HG02973 (cell line): ENCODE measurements around the gene C15orf61.

ENCODE experiments used
- ATAC-seq: cut with Tn5 transposase; IDR thresholded peaks from one replicate; pipeline ENCODE4 v1.9.1; 2021; ENCODE audit warnings: moderate library complexity; ENCODE audit not compliant: unreplicated experiment

C15orf61 gene

GRCh38 chr15:67548862-67549651 lies 28.1 kb downstream of the C15orf61 start:
- ATAC-seq, result no peak

- ATAC-seq, result no peak
These were observed 28.8 kb downstream of the C15orf61 start for GRCh38 chr15:67549736-67550135.

- no peak for ATAC-seq
These were observed 29.6 kb downstream of the C15orf61 start for GRCh38 chr15:67550522-67550921.

GRCh38 chr15:67551207-67551743 lies 30.3 kb downstream of the C15orf61 start:
- ATAC-seq, result no peak

DNA sequence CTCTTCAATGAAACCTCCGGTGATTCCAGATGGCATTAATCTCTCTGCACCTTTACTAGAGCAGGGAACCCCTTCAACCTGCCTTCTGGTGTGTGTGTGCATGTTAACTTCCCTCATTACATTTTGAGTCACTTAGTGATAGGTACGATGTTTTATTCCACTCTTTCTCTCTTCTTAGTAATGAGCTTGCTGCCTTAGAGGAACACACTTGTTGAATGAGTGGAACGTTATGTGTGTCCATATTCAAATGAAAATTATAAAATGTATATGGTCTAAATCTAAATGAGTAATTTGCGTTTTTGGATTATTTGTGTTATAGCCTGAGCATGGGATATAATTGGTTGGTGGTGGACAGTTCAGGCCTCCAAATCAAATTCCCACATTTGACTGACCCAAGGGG lies 33.6 kb downstream of the C15orf61 start:
- ATAC-seq, result no peak

- no peak for ATAC-seq
These were observed 36.1 kb downstream of the C15orf61 start for GRCh38 chr15:67556976-67557570.

DNA sequence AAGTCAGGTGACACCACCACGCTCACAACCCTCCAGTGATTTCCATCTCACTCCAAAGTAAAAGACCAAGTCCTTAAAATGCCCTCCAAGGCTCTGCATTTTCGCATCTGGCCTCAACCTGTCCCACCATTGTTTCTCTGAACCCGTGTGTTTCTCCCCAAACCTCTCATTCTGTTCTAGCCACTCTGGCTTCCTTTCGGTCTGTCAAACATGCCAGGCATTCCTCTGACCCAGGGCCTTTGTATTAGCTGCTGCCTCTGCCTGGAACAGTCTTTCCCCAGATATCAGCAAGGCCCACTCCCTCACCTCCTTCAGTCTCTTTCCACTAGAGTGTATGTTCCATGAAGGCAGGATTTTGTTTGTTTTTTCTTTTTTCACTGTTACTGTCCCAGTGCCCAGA lies 37.6 kb downstream of the C15orf61 start:
- no peak for ATAC-seq

DNA sequence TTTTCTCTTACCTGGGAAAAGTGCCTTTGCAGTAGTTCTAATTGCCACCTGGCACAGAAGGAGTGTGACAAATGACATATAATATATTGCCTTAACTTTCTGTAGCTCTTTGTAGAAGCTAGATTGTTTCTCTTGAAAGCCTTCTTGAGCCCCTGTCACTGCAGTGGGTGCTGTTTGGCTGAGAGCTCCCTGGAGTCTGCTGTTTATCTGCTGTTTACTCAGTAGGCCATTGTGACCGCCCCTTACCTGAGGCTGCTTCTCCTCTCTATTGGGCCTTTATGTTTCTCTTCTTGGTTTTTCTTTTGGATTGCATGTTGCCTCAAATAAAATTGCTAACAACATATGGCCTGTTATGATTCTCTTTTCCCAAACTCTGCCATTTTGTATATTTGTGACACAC lies 38.2 kb downstream of the C15orf61 start:
- ATAC-seq, result no peak

GRCh38 chr15:67559576-67559975 lies 38.6 kb downstream of the C15orf61 start:
- ATAC-seq, result no peak

DNA sequence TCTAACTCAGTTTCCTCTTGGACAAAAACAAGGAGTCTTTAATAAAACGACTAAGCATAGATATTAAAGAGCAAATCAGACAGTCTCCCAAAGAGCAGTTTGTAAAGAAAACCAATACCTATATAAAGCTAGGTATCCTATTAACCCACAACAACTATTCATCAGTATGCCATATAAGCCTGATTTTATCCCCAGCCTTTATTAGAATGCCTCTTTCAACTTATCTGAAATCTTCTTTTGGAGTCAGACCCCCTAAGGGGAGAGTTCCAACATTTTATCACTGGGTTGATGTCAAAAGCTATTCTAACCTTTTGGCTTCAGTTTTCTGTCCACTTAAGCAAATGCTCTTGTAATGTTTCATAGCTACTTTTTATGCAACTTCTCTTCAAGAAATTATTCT lies 39.4 kb downstream of the C15orf61 start:
- ATAC-seq, result no peak

DNA sequence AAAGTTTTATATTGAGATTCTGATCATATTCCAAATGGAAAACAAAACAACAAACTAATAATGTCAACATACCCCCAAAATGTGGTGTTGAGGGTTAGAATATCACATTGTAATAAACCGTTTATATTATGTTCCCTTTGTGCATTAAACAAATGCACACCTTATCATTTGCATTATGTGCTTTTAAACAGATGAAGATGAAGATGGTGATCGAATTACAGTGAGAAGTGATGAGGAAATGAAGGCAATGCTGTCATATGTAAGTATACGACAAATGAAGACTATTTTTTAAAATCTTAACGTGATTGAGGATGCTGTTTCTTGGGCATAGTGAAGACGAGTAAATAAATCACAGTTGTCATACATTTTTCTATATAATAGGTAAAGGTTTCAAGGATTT lies 42.2 kb downstream of the C15orf61 start:
- ATAC-seq, result no peak

GRCh38 chr15:67564021-67564967 lies 43.4 kb downstream of the C15orf61 start:
- peak; percentile 89 for ATAC-seq

- ATAC-seq, result peak; percentile 41
These were observed 44.0 kb downstream of the C15orf61 start for GRCh38 chr15:67564968-67565345.

DNA sequence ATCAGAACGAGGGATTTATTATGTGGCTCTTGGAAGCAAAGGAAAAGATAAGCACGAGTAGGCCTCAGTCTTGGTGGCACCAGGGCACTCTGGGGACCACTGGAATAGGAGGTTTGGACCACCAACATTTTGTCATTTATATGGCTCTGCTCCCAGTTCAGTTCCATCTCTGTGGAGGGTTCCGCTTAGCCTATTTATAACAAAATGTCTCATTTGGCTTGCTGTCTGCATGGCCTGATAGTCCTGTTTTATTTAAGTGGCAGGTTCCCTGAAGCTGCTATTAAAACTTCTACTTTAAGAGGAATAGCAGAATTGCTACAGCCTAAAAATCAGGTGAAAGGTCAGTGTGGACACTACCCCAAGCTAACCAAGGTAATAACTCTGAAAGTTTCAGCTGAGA lies 48.7 kb downstream of the C15orf61 start:
- ATAC-seq, result no peak

DNA sequence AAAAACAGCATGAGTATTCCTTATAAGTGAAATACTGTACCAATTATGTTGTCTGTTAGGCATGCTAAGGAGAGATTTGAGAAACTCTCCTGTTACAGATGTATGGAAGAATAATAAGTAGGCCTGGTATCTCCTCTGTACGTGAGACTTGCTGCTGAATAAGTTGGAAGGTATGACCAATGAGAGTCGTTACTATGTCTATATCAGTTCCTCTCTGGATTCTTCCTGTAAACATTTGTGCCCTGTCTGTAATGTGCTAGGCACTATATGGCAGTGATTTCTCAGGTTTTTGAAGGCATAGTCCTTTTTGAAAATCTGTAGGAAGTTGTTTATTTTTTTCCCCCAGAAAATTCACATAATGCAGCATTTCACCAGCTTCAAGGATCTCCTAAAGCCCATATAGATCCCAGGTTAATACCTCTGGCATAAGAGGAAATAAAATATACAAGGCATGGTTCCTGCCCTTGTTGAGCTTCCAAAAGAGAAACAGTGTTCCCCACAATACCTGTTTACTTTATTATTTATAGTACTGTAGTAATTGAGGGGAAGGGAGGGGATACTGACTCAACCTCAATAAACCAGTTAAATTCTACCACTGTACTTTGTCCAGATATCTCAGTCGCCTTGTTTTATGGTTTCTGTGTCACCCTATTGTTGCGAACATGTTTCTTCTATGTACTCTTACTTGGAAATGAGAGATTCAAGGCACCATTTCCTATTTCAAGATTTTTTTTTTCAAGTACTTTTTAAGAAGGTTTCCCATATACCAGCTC lies 50.1 kb downstream of the C15orf61 start:
- ATAC-seq, result no peak

DNA sequence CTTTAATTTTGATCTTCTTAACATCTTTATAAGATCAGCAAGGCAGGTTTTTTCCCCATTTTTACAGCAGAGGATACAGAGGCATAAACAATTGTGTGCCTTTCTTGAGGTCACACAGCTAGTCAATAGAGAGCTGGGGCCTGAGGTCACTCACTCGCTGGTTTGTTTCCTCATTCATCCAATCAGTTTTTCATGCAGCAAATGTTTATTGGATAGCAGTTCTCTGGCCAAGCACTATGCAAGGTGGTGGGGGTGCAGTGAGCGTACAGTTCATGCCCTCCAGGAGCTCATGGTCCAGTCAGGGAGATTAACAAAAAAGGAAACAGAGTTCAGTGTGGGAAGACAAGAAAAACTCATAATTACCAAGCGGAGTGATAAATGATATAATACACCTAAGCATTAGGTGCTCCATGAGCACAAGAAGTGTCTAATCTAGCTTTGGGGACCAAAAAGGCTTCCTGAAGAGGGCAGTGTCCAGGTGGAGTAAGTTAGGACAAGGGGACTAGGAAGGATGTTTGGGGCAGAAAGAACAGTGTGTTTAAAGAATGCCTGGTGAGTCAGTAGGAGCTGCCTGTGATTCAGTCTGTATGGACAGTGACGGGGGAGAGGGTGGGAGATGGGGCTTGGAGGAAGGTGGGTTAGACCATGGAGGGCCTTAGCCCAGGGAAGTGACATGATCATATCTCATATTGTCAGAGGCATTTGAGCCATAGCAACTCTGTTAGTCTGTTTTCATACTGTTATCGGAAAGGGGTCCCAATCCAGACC lies 50.9 kb downstream of the C15orf61 start:
- no peak for ATAC-seq

DNA sequence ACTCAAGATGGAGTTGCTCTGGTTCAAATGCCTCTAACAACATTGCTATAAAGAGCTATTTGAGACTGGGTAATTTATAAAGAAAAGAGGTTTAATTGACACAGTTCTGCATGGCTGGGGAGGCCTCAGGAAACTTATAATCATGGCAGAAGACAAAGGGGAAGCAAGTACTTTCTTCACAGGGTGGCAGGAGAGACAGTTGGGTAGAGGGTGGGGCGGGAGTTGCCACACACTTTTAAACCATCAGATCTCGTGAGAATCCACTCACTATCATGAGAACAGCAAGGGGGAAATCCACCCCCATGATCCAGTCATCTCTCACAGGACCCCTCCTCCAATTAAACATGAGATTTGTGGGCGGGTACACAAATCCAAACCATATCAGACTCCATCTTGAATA lies 52.3 kb downstream of the C15orf61 start:
- ATAC-seq, result no peak

DNA sequence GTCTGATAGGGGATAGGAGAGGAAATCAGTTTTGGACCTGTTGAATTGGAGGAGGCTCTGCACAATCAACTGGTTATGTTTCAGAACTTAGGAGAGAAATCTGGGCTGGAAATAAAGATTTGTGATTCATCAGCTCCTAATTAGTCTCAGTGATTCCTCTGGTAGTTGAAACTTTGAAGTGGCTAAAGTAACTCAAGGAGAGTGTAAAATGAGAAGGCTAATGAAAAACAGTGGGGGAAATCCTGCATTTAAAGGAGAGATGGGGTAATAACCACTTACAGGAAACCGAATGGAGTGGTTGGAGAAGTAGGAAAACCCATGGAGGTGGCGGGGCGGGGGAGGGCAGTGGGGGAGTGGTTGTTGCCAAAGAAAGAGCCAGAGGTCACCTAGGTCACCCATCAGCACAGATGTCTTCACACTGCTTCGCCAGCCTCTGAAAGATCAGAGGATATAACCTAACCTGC lies 54.1 kb downstream of the C15orf61 start:
- ATAC-seq, result no peak

- no peak for ATAC-seq
These were observed 57.2 kb downstream of the C15orf61 start for GRCh38 chr15:67578020-67578600.
